ENCODE results near the gene ARHGEF4.

ARHGEF4 gene

GRCh38 chr2:131093006-131093695, 256.4 kb downstream of the ARHGEF4 start, which contains the start of gene FAM168B:
FAM168B (minus strand) TSS chr2:131093460; CDS start chr2:131082646, 10,814 bp downstream.
- peak; percentile 72 to 76 for DNase-seq (ENCODE audit: low read depth in 2 of 2)

GRCh38 chr2:131093696-131094462, 257.2 kb downstream of the ARHGEF4 start:
- no peak for DNase-seq (ENCODE audit: low read depth in 2 of 2)

- no peak for DNase-seq (ENCODE audit: low read depth in 2 of 2)
Observed at GRCh38 chr2:131094463-131095281, 258.0 kb downstream of the ARHGEF4 start.
